Psoas muscle (tissue), 8 donors: ENCODE results near the gene ABL2. TPM values are rescaled to one million over a fixed set of nuclear protein-coding genes. Genes with fewer than 3 reads are reported as not detected.

Experiments
- ATAC-seq, 4 donors: fragments of 200-7000 bp; cut with Tn5 transposase; one replicate each; pipeline ENCODE4 v1.9.1; 2020; ENCODE audit warnings: moderate library complexity in 3 of 4, mild to moderate bottlenecking in 2 of 4
- DNase-seq, 2 donors: peaks; one replicate each; pipeline ENCODE4 v3.0.0-alpha.2; 2020
- H3K27ac ChIP-seq: fragments of 200-600 bp; one replicate; pipeline ENCODE4 v1.8.0; 2022
- H3K27me3 ChIP-seq, 3 donors: fragments of 200-600 bp in 1 of 3; one replicate each; pipeline versions ENCODE4 v1.6.1 to v1.8.0; 2013 to 2022; ENCODE audit warnings: low read length in 2 of 3, mild to moderate bottlenecking in 2 of 3, moderate library complexity in 1 of 3; ENCODE audit not compliant: insufficient read depth in 3 of 3
- H3K36me3 ChIP-seq, 2 donors: fragments of 200-600 bp in 1 of 2; one replicate each; pipeline versions ENCODE4 v1.6.1 to v1.8.0; 2013 to 2022; ENCODE audit warnings: low read depth in 1 of 2, mild to moderate bottlenecking in 1 of 2, moderate library complexity in 1 of 2; ENCODE audit not compliant: insufficient read depth in 1 of 2
- H3K4me1 ChIP-seq: fragments of 200-600 bp; one replicate; pipeline ENCODE4 v1.8.0; 2022
- H3K4me3 ChIP-seq: fragments of 200-600 bp; one replicate; pipeline ENCODE4 v1.8.0; 2022; ENCODE audit warnings: mild to moderate bottlenecking
- H3K9me3 ChIP-seq: fragments of 200-600 bp; one replicate; pipeline ENCODE4 v1.8.0; 2022
- CTCF ChIP-seq: fragments of 200-600 bp; IDR thresholded peaks from one replicate; pipeline ENCODE4 v1.8.0; 2022; ENCODE audit warnings: antibody characterized with exemption
- WGBS, 3 donors: extraction: QIAGEN DNeasy Blood & Tissue Kit; methylation state at CpG; one replicate each; pipeline versions ENCODE4 v1.1.6 to v1.1.7; 2013; 5-methylcytosine and 5-hydroxymethylcytosine counted together
- intact Hi-C, 2 donors: fragments of 100-400 bp; cut with DNase I; formaldehyde crosslinking; loops; one replicate each; pipeline versions ENCODE4 v1.11.0 to v1.14.2; 2022
- polyA plus RNA-seq, 3 donors: library from polyadenylated mRNA; stranded (reverse); fragments of 200-250 nt; gene quantifications; one replicate each; pipeline ENCODE4 v1.2.3, GENCODE V29; 2013
- total RNA-seq, 4 donors: library from RNA; stranded (reverse); fragmentation: NEBNext Ultra II Directional in 2 of 4; extraction: Animal tissue kit (Norgen Biotek cat#: 25700) in 2 of 4; gene quantifications; one replicate each; pipeline versions ENCODE4 v1.2.1 to v1.2.4, GENCODE V29; 2021 to 2023
- donor health status: healthy with polysubstance abuse.
- donor health status: DM: no; HTN: no; CAD: no; lungs with moderate emphysema.
- donor health status: Bipolar disorder and iron deficiency.
- donor health status: healthy.
- donor health status: DM: yes; HTN: yes; CAD: no.
- donor health status: DM: no; HTN: no; CAD: no.
- donor health status: DM: no; HTN: no; CAD: no.
- donor health status: DM: yes; HTN: yes; CAD: no.

ABL2 gene
- total and polyA plus RNA-seq, 7 donors, result 1.4 to 11.7 (median 8.6) TPM

- no peak for TF ChIP-seq CTCF
- no peak overlapping the region for H3K27ac ChIP-seq
- no peaks in the 10 kb centered on the region for H3K9me3 ChIP-seq
- intact Hi-C loops, result no loop called here
- DNase-seq (no peak), ATAC-seq (no peak)
- H3K27me3 ChIP-seq, result no peaks in the 10 kb centered on the region
- 82 to 92% (median 87%) methylated on average over 1 of the region's 1 CpG for WGBS, 3 donors
- no peak overlapping the region for H3K4me3 ChIP-seq
- H3K36me3 ChIP-seq, result no peaks in the 10 kb centered on the region
- peaks cover 17% of the 10 kb centered on the region for H3K4me1 ChIP-seq
Measured at GRCh38 chr1:179184403-179184802, 45.1 kb downstream of the ABL2 start.

- ATAC-seq (no peak), DNase-seq (no peak)
- no peaks in the 10 kb centered on the region for H3K9me3 ChIP-seq
- no peak for TF ChIP-seq CTCF
- no peaks in the 10 kb centered on the region for H3K27me3 ChIP-seq
- no peaks in the 10 kb centered on the region for H3K36me3 ChIP-seq
- H3K27ac ChIP-seq, result no peak overlapping the region
- no peak overlapping the region for H3K4me3 ChIP-seq
- H3K4me1 ChIP-seq, result peaks cover 21% of the 10 kb centered on the region
- intact Hi-C loops, result no loop called here
- 93 to 96% (median 95%) methylated on average over 5 of the region's 5 CpGs for WGBS, 3 donors
Measured at GRCh38 chr1:179183857-179184256, 45.6 kb downstream of the ABL2 start.

- intact Hi-C loops, result no loop called here
- no peak overlapping the region for H3K4me3 ChIP-seq
- no peaks in the 10 kb centered on the region for H3K36me3 ChIP-seq
- H3K27me3 ChIP-seq, result no peaks in the 10 kb centered on the region
- no peak for ATAC-seq
- no peak overlapping the region for H3K27ac ChIP-seq
- no peak for DNase-seq
- no peaks in the 10 kb centered on the region for H3K9me3 ChIP-seq
- TF ChIP-seq CTCF, result no peak
- H3K4me1 ChIP-seq, result peaks cover 61% of the 10 kb centered on the region
- 32 to 46% (median 32%) methylated on average over 1 of the region's 1 CpG for WGBS, 3 donors
Measured at GRCh38 chr1:179178950-179179349, 50.5 kb downstream of the ABL2 start.

GRCh38 chr1:179178183-179178582, 51.3 kb downstream of the ABL2 start:
- intact Hi-C loops, result no loop called here
- no peak for TF ChIP-seq CTCF
- no peak for ATAC-seq
- H3K27ac ChIP-seq, result peak overlapping the region; percentile 92
- peaks cover 61% of the 10 kb centered on the region for H3K4me1 ChIP-seq
- no peaks in the 10 kb centered on the region for H3K36me3 ChIP-seq
- H3K9me3 ChIP-seq, result no peaks in the 10 kb centered on the region
- no peak for DNase-seq
- H3K27me3 ChIP-seq, result no peaks in the 10 kb centered on the region
- H3K4me3 ChIP-seq, result no peak overlapping the region
- 70 to 90% (median 74%) methylated on average over 4 of the region's 4 CpGs for WGBS, 3 donors

GRCh38 chr1:179177615-179178014, 51.9 kb downstream of the ABL2 start:
- H3K4me3 ChIP-seq, result no peak overlapping the region
- H3K27me3 ChIP-seq, result no peaks in the 10 kb centered on the region
- no peaks in the 10 kb centered on the region for H3K9me3 ChIP-seq
- ATAC-seq (no peak), DNase-seq (no peak)
- H3K36me3 ChIP-seq, result no peaks in the 10 kb centered on the region
- peak overlapping the region; percentile 92 for H3K27ac ChIP-seq
- intact Hi-C loops, result no loop called here
- no peak for TF ChIP-seq CTCF
- 93 to 95% (median 93%) methylated on average over 2 of the region's 2 CpGs for WGBS, 3 donors
- H3K4me1 ChIP-seq, result peaks cover 61% of the 10 kb centered on the region
